H1 (cell line): ENCODE measurements around the gene PRKCA.

Experiments used
- CHD2 ChIP-seq: IDR thresholded peaks from 2 replicates; pipeline ENCODE4 v1.6.1; 2012; ENCODE audit warnings: low read length, improper control_type of control experiment
- CTCF ChIP-seq, 3 experiments: IDR thresholded peaks; 1 replicate in 2 of 3; 2 replicates in 1 of 3; pipeline versions ENCODE4 v1.5.1 to v1.6.1; 2011; ENCODE audit warnings: low read length in 3 of 3, mild to moderate bottlenecking in 3 of 3, inconsistent platforms in 2 of 3, low read depth in 1 of 3, moderate library complexity in 1 of 3; ENCODE audit not compliant: insufficient read depth in 1 of 3; ENCODE audit errors: control extremely low read depth in 1 of 3
- EP300 ChIP-seq, 2 experiments: IDR thresholded peaks; 1 replicate in 1 of 2; 2 replicates in 1 of 2; pipeline ENCODE4 v1.6.1; 2011 to 2012; ENCODE audit warnings: low read depth in 2 of 2, low read length in 2 of 2, mild to moderate bottlenecking in 2 of 2, borderline replicate concordance in 1 of 2, inconsistent platforms in 1 of 2, moderate library complexity in 1 of 2
- EZH2 ChIP-seq: fragments of 200-600 bp; sonication (generic); IDR thresholded peaks from 2 replicates; pipeline ENCODE4 v1.7.1; 2012; ENCODE audit warnings: low read depth, mild to moderate bottlenecking, moderate library complexity, low read length, inconsistent platforms; ENCODE audit not compliant: severe bottlenecking
- POLR2A ChIP-seq, 2 experiments: IDR thresholded peaks; 1 replicate in 1 of 2; 2 replicates in 1 of 2; pipeline ENCODE4 v1.6.1; 2011; ENCODE audit warnings: low read depth in 2 of 2, low read length in 2 of 2, mild to moderate bottlenecking in 2 of 2; ENCODE audit errors: control extremely low read depth in 1 of 2
- POLR2AphosphoS5 ChIP-seq: IDR thresholded peaks from 2 replicates; pipeline ENCODE4 v1.6.1; 2011; ENCODE audit warnings: low read depth, low read length
- RFX5 ChIP-seq: IDR thresholded peaks from 2 replicates; pipeline ENCODE4 v1.6.1; 2011; ENCODE audit warnings: low read depth, low read length, improper control_type of control experiment, borderline replicate concordance
- SRF ChIP-seq: IDR thresholded peaks from 2 replicates; pipeline ENCODE4 v1.6.1; 2011; ENCODE audit warnings: mild to moderate bottlenecking, low read depth, low read length, moderate library complexity
- TBP ChIP-seq: IDR thresholded peaks from 2 replicates; pipeline ENCODE4 v1.6.1; 2011; ENCODE audit warnings: low read depth, low read length, improper control_type of control experiment
- TCF12 ChIP-seq: IDR thresholded peaks from 2 replicates; pipeline ENCODE4 v1.6.1; 2011; ENCODE audit warnings: low read depth, mild to moderate bottlenecking, low read length
- TF ChIP-seq, protein P1 (sequence below): IDR thresholded peaks from 2 replicates; pipeline ENCODE4 v1.6.1; 2012; ENCODE audit warnings: inconsistent platforms
- TF ChIP-seq, protein P2 (sequence below): IDR thresholded peaks from 2 replicates; pipeline ENCODE4 v1.6.1; 2011; ENCODE audit warnings: low read length, improper control_type of control experiment

DNA sequence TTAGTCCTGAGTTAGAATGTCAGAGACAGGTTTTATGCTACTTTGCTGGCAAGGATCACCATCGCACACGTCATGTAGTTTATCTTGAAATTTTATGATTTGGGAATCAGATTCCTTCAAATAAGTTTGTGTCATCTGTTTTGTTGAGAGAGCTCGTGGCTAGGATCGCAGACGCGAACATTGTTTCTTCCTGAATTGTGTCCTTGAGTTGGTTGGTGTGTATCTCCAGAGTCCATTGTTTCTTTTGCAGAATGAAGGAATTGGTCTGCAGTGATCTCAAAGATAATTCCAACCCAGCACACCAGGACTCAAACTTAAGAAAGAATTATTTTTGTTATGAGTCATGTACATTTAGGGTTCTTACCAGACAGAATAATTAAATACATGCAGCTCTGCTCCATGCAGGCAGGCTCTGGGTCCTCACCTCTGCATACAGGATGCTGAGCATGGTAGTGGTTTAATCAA is 51.6 kb downstream of the PRKCA start:
- no peak for TF ChIP-seq CTCF (IDR thresholded peaks at IDR 0.05; ENCODE audit: control extremely low read depth in 1 of 3, insufficient read depth in 1 of 3, low read depth in 1 of 3, low read length in 3 of 3)
- no peak for TF ChIP-seq EZH2
- TF ChIP-seq POLR2AphosphoS5: no peak
- TF ChIP-seq CHD2: no peak
- no peak for TF ChIP-seq TCF12
- no peak for TF ChIP-seq TBP
- no peak for TF ChIP-seq RFX5
- TF ChIP-seq SRF: no peak
- TF ChIP-seq, protein P1, sequence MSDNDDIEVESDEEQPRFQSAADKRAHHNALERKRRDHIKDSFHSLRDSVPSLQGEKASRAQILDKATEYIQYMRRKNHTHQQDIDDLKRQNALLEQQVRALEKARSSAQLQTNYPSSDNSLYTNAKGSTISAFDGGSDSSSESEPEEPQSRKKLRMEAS: no peak
- TF ChIP-seq, protein P2, sequence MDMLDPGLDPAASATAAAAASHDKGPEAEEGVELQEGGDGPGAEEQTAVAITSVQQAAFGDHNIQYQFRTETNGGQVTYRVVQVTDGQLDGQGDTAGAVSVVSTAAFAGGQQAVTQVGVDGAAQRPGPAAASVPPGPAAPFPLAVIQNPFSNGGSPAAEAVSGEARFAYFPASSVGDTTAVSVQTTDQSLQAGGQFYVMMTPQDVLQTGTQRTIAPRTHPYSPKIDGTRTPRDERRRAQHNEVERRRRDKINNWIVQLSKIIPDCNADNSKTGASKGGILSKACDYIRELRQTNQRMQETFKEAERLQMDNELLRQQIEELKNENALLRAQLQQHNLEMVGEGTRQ: no peak
- TF ChIP-seq EP300 (IDR thresholded peaks at IDR 0.05; ENCODE audit: borderline replicate concordance in 1 of 2, low read depth in 2 of 2, low read length in 2 of 2): no peak
- no peak for TF ChIP-seq POLR2A (IDR thresholded peaks at IDR 0.05; ENCODE audit: control extremely low read depth in 1 of 2, low read depth in 2 of 2, low read length in 2 of 2)
